Astrocyte (in vitro differentiated cells and primary cell): ENCODE measurements around the gene C13orf46. TPM values are rescaled to one million over a fixed set of nuclear protein-coding genes. Genes with fewer than 3 reads are reported as not detected.
A peak's percentile ranks its signal among the peaks of the same experiment; 100 is the strongest.

ENCODE experiments used
- DNase-seq: peaks from one replicate; pipeline ENCODE4 v3.0.0-alpha.2; 2010; ENCODE audit warnings: low read depth
- FAIRE-seq: peaks from 2 replicates; lab custom pipeline; 2011; peaks lifted over from hg19 to GRCh38; lab: Jason Lieb, UNC
- H2AFZ ChIP-seq: 2 replicates; pipeline ENCODE4 v1.6.0; 2012; ENCODE audit warnings: low read depth, low read length, inconsistent platforms
- H3K27ac ChIP-seq: 2 replicates; pipeline ENCODE4 v1.5.1; 2011; ENCODE audit warnings: low read depth, low read length, inconsistent platforms
- H3K27me3 ChIP-seq: 2 replicates; pipeline ENCODE4 v1.6.0; 2011; ENCODE audit warnings: low read length, inconsistent platforms; ENCODE audit not compliant: insufficient read depth
- H3K36me3 ChIP-seq: 2 replicates; pipeline ENCODE4 v1.5.1; 2011; ENCODE audit warnings: low read length, inconsistent platforms; ENCODE audit not compliant: insufficient read depth
- H3K4me1 ChIP-seq: 2 replicates; pipeline ENCODE4 v1.5.1; 2011; ENCODE audit warnings: low read length, inconsistent platforms; ENCODE audit not compliant: insufficient read depth
- H3K4me2 ChIP-seq: 2 replicates; pipeline ENCODE4 v1.6.0; 2012; ENCODE audit warnings: low read length, inconsistent platforms
- H3K4me3 ChIP-seq: 2 replicates; pipeline ENCODE4 v1.5.1; 2011; ENCODE audit warnings: low read depth, mild to moderate bottlenecking, low read length, inconsistent platforms; ENCODE audit not compliant: insufficient read depth
- H3K79me2 ChIP-seq: 2 replicates; pipeline ENCODE4 v1.6.0; 2012; ENCODE audit warnings: mild to moderate bottlenecking, low read length, inconsistent platforms; ENCODE audit not compliant: insufficient read depth
- H3K9ac ChIP-seq: 2 replicates; pipeline ENCODE4 v1.6.0; 2012; ENCODE audit warnings: mild to moderate bottlenecking, low read length, inconsistent platforms
- H3K9me3 ChIP-seq: 2 replicates; pipeline ENCODE4 v1.5.1; 2012; ENCODE audit warnings: low read depth, mild to moderate bottlenecking, low read length, inconsistent platforms; ENCODE audit not compliant: insufficient read depth
- H4K20me1 ChIP-seq: 2 replicates; pipeline ENCODE4 v1.6.0; 2012; ENCODE audit warnings: low read length, inconsistent platforms; ENCODE audit not compliant: insufficient read depth
- H3K27ac Mint-ChIP-seq: one replicate; pipeline ENCODE4 v1.8.0; 2021; ENCODE audit warnings: mild to moderate bottlenecking, mixed read lengths; ENCODE audit not compliant: unreplicated experiment
- H3K27me3 Mint-ChIP-seq: one replicate; pipeline ENCODE4 v1.8.0; 2021; ENCODE audit warnings: low read depth, mixed read lengths; ENCODE audit not compliant: unreplicated experiment
- H3K36me3 Mint-ChIP-seq: one replicate; pipeline ENCODE4 v1.8.0; 2021; ENCODE audit warnings: low read depth, mixed read lengths; ENCODE audit not compliant: unreplicated experiment
- H3K4me1 Mint-ChIP-seq: one replicate; pipeline ENCODE4 v1.8.0; 2021; ENCODE audit warnings: low read depth, mixed read lengths; ENCODE audit not compliant: unreplicated experiment
- H3K4me3 Mint-ChIP-seq: one replicate; pipeline ENCODE4 v1.8.0; 2021; ENCODE audit warnings: mild to moderate bottlenecking, moderate library complexity, mixed read lengths; ENCODE audit not compliant: unreplicated experiment
- H3K9me3 Mint-ChIP-seq: one replicate; pipeline ENCODE4 v1.8.0; 2021; ENCODE audit warnings: mild to moderate bottlenecking, mixed read lengths; ENCODE audit not compliant: unreplicated experiment
- EZH2 ChIP-seq: IDR thresholded peaks from 2 replicates; pipeline ENCODE4 v1.6.1; 2012; ENCODE audit warnings: mild to moderate bottlenecking, low read length, inconsistent platforms; ENCODE audit not compliant: insufficient read depth
- total RNA-seq: library from RNA; stranded (reverse); gene quantifications from 2 replicates; pipeline ENCODE4 v1.2.1, GENCODE V29; 2021
- TF ChIP-seq, protein P1 (sequence below): IDR thresholded peaks from 2 replicates; pipeline ENCODE4 v1.5.1; 2011; ENCODE audit warnings: low read depth, mild to moderate bottlenecking, inconsistent platforms, low read length, moderate library complexity; ENCODE audit not compliant: insufficient read depth

C13orf46 gene
- total RNA-seq, 1 donor from 2014 or later, result 5.0 TPM

DNA sequence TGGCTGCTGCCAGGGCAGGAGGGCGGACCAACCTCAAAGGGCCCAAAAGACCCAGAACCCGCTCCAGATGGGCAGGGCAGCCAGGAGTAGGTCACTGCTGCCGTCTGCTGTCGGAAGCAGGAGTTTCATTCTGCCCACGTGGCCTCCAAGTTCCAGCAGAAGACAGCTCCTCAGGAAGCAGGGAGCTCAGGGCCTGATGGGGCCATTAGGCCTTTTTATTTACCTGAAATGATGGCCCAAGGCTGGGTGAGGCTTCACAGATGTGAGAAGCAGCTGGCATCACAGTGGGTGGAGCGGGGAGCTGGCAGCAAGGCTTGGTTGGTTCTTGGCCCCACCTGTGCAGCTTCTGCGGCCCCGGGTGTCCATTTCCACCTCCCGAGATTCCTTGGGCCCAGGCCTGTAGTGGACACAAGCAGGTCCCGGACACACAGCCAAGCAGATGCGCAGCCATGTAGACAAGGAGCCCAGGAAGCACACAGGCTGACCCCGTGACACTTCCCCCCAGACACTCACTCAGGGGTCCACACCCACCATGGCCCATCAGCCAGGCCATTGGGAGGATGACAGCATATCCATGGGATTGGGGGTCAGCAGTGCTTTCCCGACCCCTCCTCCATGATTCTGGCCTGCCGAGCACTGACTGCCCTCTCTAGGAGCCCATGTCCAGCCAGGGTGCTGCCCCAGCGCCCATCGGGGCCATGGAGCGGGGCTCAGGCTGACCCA is 26.4 kb downstream of the C13orf46 start:
- Histone ChIP-seq H3K9ac (no peak overlapping the region), H3K4me3 (no peak overlapping the region), H3K27ac (no peak overlapping the region), H3K79me2 (no peaks in the 10 kb centered on the region), H3K36me3 (peaks cover 2% of the 10 kb centered on the region), H4K20me1 (peaks cover 29% of the 10 kb centered on the region), H3K4me2 (no peak overlapping the region), H2AFZ (no peak overlapping the region), H3K9me3 (no peaks in the 10 kb centered on the region), H3K27me3 (no peaks in the 10 kb centered on the region), H3K4me1 (no peaks in the 10 kb centered on the region)
- DNase-seq, result no peak
- TF ChIP-seq, protein P1, sequence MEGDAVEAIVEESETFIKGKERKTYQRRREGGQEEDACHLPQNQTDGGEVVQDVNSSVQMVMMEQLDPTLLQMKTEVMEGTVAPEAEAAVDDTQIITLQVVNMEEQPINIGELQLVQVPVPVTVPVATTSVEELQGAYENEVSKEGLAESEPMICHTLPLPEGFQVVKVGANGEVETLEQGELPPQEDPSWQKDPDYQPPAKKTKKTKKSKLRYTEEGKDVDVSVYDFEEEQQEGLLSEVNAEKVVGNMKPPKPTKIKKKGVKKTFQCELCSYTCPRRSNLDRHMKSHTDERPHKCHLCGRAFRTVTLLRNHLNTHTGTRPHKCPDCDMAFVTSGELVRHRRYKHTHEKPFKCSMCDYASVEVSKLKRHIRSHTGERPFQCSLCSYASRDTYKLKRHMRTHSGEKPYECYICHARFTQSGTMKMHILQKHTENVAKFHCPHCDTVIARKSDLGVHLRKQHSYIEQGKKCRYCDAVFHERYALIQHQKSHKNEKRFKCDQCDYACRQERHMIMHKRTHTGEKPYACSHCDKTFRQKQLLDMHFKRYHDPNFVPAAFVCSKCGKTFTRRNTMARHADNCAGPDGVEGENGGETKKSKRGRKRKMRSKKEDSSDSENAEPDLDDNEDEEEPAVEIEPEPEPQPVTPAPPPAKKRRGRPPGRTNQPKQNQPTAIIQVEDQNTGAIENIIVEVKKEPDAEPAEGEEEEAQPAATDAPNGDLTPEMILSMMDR, result peak; percentile 16
- TF ChIP-seq EZH2, result no peak
- Mint-ChIP-seq H3K4me1 (no peaks in the 10 kb centered on the region), H3K9me3 (peaks cover 11% of the 10 kb centered on the region), H3K4me3 (no peak overlapping the region), H3K27me3 (no peaks in the 10 kb centered on the region), H3K36me3 (peaks cover 30% of the 10 kb centered on the region), H3K27ac (no peak overlapping the region)
- no peak for FAIRE-seq

GRCh38 chr13:113946409-113947181 is 27.3 kb downstream of the C13orf46 start:
- H3K9me3 ChIP-seq, result no peaks in the 10 kb centered on the region
- no peak overlapping the region for H3K4me3 ChIP-seq
- H3K27ac ChIP-seq, result no peak overlapping the region
- Mint-ChIP-seq H3K4me3 (no peak overlapping the region), H3K4me1 (no peaks in the 10 kb centered on the region), H3K27ac (no peak overlapping the region), H3K36me3 (peaks cover 38% of the 10 kb centered on the region), H3K9me3 (peaks cover 11% of the 10 kb centered on the region), H3K27me3 (no peaks in the 10 kb centered on the region)
- no peaks in the 10 kb centered on the region for H3K27me3 ChIP-seq
- no peak overlapping the region for H3K4me2 ChIP-seq
- H3K4me1 ChIP-seq, result peaks cover 4% of the 10 kb centered on the region
- no peak overlapping the region for H2AFZ ChIP-seq
- no peaks in the 10 kb centered on the region for H3K79me2 ChIP-seq
- peaks cover 26% of the 10 kb centered on the region for H4K20me1 ChIP-seq
- DNase-seq (no peak), FAIRE-seq (no peak)
- H3K36me3 ChIP-seq, result peaks cover 2% of the 10 kb centered on the region
- TF ChIP-seq EZH2, result no peak
- TF ChIP-seq, protein P1, result no peak
- H3K9ac ChIP-seq, result no peak overlapping the region
